T-helper 2 cell treated with Interferon-gamma antibody and Interleukin-4, amounts not matched to agents 5 μg/mL and 100 μg/mL, for 36 hours (primary cell): ENCODE measurements around the gene SELENOI.
"Not testable (repeated sequence)": the region's sequence is repeated elsewhere in the genome, so short reads cannot be mapped to it uniquely, and the experiment has no call there.

Source experiments
- DNase-seq: peaks from one replicate; pipeline ENCODE4 v3.0.0; 2021; ENCODE audit warnings: low spot score
- H3K27ac Mint-ChIP-seq: one replicate; pipeline ENCODE4 v1.8.0; 2021; ENCODE audit warnings: mild to moderate bottlenecking, mixed read lengths
- H3K27me3 Mint-ChIP-seq: one replicate; pipeline ENCODE4 v1.8.0; 2021; ENCODE audit warnings: low read depth, mixed read lengths
- H3K36me3 Mint-ChIP-seq: one replicate; pipeline ENCODE4 v1.8.0; 2021; ENCODE audit warnings: low read depth, mixed read lengths
- H3K4me1 Mint-ChIP-seq: one replicate; pipeline ENCODE4 v1.8.0; 2021; ENCODE audit warnings: low read depth, mixed read lengths
- H3K4me3 Mint-ChIP-seq: one replicate; pipeline ENCODE4 v1.8.0; 2022; ENCODE audit warnings: mild to moderate bottlenecking, moderate library complexity, mixed read lengths
- H3K9me3 Mint-ChIP-seq: one replicate; pipeline ENCODE4 v1.8.0; 2021; ENCODE audit warnings: mixed read lengths

SELENOI gene

DNA sequence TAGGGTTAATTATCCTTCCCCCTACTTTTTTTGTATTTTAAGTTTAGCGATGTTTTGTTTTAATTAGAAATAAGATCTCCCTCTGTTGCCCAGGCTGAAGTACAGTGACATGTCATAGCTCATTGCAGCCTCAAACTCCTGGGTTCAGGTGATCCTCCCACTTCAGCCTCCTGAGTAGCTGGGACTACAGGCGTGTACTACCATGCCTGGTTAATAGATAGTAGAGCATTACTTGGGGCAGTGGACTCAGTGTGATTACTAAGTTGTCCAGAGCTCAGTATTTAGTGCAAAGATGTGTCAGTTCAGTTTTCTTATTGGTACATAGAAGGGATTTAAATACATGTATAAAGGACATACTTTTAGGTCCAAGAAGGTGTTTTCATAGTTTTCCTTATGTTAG lies 10.2 kb downstream of the SELENOI start:
- H3K9me3 Mint-ChIP-seq = no peaks in the 10 kb centered on the region
- H3K4me1 Mint-ChIP-seq = peaks cover 36% of the 10 kb centered on the region
- H3K27ac Mint-ChIP-seq = no peak overlapping the region
- H3K4me3 Mint-ChIP-seq = no peak overlapping the region
- DNase-seq = no peak
- H3K27me3 Mint-ChIP-seq = no peaks in the 10 kb centered on the region
- H3K36me3 Mint-ChIP-seq = peaks cover 19% of the 10 kb centered on the region

DNA sequence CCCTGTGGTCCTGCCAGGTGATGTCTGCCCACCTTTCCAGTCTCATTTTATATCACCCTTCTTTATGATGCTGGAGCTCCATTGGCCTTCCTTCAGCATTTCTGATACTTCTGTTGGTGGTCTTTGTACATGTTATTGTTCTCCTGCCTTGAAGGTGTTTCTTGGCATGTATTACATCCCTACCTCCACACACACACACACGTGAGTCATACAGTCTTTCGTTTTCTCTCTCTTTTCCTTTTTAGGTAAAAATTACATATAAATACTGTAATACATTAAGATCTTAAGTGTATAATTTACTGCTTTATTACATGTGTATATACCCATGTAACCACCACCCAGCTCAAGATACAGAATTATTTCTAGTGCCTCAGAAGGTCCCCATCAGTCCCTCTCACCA lies 10.8 kb downstream of the SELENOI start:
- Mint-ChIP-seq H3K36me3 (peaks cover 15% of the 10 kb centered on the region), H3K4me3 (no peak overlapping the region), H3K27ac (peak overlapping the region; percentile 15), H3K4me1 (peaks cover 32% of the 10 kb centered on the region), H3K27me3 (no peaks in the 10 kb centered on the region), H3K9me3 (no peaks in the 10 kb centered on the region)
- no peak for DNase-seq

DNA sequence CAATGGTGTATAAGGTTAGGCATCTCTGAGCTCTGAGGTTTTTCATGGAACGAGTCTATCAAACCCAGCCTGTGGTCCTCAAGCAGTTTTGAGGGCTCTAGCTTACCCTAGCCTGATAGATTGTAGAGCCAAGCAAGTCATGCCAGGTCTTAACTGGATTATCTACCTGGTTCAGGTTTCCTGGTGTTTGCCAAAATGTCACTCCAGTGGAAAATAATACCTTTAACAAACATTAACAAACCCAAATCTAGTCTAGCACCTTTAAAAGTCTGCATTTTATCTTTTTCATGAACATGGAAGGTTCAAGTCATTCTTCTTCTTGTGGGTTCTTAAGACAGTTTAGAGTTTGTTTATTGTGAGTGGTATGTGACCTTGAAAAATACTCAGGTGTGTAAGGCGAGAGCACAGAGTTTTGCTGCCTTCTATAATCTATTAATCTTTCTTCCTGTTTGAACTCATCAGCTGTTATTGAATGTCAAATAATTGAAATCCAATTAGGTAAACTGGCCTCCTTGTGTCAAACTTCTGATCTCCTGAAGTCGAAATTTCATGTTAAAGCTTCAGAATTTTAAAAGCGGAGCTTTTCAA lies 14.0 kb downstream of the SELENOI start:
- Mint-ChIP-seq H3K27ac (no peak overlapping the region), H3K4me1 (peaks cover 28% of the 10 kb centered on the region), H3K27me3 (no peaks in the 10 kb centered on the region), H3K9me3 (no peaks in the 10 kb centered on the region), H3K4me3 (no peak overlapping the region), H3K36me3 (peaks cover 12% of the 10 kb centered on the region)
- no peak for DNase-seq

DNA sequence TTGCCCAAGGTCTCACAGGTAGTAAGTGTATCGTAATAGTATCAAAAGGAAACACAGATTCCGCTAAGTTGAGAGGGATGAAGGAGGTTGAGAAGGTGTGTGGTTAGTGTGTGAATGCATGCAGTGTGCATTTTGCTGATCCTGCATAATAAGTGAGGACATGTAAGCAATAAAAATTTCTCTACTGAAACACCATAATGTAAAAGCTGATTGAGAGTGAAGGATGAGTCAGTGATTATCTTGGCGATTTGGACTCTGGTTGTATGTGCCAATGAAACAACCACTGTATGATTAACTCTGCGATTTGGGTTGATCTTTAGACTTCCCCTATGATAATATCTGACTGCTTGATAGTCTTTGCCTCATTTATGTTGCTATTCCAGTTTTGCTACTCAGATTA lies 17.4 kb downstream of the SELENOI start:
- Mint-ChIP-seq H3K27ac (peak overlapping the region; percentile 6), H3K4me1 (peaks cover 14% of the 10 kb centered on the region), H3K36me3 (peaks cover 16% of the 10 kb centered on the region), H3K4me3 (no peak overlapping the region), H3K27me3 (no peaks in the 10 kb centered on the region), H3K9me3 (no peaks in the 10 kb centered on the region)
- no peak for DNase-seq

DNA sequence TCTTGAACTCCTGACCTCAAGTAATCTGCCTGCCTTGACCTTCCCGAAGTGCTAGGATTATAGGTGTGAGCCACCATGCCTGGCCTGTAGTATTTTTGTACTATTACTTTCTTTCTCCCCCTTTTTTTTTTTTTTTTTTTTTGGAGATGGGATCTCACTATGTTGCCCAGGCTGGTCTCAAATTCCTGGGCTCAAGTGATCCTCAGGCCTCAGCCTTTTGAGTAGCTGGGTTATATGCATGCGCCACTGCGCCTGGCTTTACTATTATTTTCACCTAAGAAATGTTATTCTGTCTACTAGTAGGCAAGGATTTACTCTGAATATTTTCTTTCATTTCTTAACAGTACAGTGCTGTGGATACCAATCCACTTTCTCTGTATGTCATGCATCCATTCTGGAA lies 18.0 kb downstream of the SELENOI start:
- H3K27ac Mint-ChIP-seq = no peak overlapping the region
- H3K4me3 Mint-ChIP-seq = no peak overlapping the region
- DNase-seq = no peak
- peaks cover 19% of the 10 kb centered on the region for H3K36me3 Mint-ChIP-seq
- no peaks in the 10 kb centered on the region for H3K27me3 Mint-ChIP-seq
- H3K9me3 Mint-ChIP-seq = no peaks in the 10 kb centered on the region
- H3K4me1 Mint-ChIP-seq = peaks cover 14% of the 10 kb centered on the region

DNA sequence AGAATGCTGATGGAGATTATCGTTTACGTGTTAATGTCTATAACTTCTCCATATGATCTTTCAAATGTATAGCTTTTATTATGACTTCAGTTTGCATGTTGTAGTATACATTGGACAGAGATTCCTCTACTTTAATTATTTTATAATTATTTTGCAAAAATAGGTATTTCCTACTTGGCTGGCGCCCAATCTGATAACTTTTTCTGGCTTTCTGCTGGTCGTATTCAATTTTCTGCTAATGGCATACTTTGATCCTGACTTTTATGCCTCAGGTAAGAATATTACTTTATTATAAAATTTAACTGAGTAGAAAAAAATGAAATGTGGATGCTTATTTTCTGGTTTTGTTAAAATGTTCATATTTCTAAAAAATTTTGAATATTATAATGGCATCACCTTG lies 18.7 kb downstream of the SELENOI start:
- no peaks in the 10 kb centered on the region for H3K9me3 Mint-ChIP-seq
- no peak overlapping the region for H3K4me3 Mint-ChIP-seq
- H3K4me1 Mint-ChIP-seq = peaks cover 11% of the 10 kb centered on the region
- no peak for DNase-seq
- H3K27ac Mint-ChIP-seq = no peak overlapping the region
- H3K36me3 Mint-ChIP-seq = peaks cover 26% of the 10 kb centered on the region
- H3K27me3 Mint-ChIP-seq = no peaks in the 10 kb centered on the region

DNA sequence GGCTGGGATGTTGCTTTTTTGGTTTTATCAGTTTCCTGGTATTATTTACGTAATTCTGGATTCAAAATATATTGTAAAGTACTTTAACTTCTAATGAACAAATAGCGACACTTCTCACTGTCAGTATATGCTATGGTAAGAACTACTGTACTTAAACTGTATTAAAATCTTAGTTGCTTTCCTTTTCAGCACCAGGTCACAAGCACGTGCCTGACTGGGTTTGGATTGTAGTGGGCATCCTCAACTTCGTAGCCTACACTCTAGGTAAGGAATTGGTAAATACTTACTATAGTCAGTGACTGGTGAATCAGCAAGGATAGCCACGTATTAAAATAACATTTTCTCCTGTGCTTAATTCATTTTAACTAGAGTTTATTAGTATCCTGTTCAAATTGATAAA lies 21.0 kb downstream of the SELENOI start:
- no peak overlapping the region for H3K27ac Mint-ChIP-seq
- H3K9me3 Mint-ChIP-seq = no peaks in the 10 kb centered on the region
- H3K27me3 Mint-ChIP-seq = no peaks in the 10 kb centered on the region
- H3K4me1 Mint-ChIP-seq = peaks cover 10% of the 10 kb centered on the region
- DNase-seq = no peak
- H3K4me3 Mint-ChIP-seq = no peak overlapping the region
- peaks cover 32% of the 10 kb centered on the region for H3K36me3 Mint-ChIP-seq

DNA sequence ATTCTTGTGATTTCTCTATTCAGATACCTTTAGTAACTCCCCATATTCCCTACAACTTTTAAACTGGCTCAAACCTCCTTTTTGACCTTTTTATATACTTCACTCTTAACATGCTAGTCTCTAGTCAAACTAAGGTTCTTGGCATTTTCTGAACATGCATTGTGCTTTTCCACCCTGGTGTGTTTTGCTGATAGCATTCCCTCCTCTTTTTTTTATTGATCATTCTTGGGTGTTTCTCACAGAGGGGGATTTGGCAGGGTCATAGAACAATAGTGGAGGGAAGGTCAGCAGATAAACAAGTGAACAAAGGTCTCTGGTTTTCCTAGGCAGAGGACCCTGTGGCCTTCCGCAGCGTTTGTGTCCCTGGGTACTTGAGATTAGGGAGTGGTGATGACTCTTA lies 23.7 kb downstream of the SELENOI start:
- H3K36me3 Mint-ChIP-seq = peaks cover 43% of the 10 kb centered on the region
- H3K27me3 Mint-ChIP-seq, H3K4me3 Mint-ChIP-seq, H3K27ac Mint-ChIP-seq, H3K9me3 Mint-ChIP-seq, DNase-seq, H3K4me1 Mint-ChIP-seq: not testable (repeated sequence)

DNA sequence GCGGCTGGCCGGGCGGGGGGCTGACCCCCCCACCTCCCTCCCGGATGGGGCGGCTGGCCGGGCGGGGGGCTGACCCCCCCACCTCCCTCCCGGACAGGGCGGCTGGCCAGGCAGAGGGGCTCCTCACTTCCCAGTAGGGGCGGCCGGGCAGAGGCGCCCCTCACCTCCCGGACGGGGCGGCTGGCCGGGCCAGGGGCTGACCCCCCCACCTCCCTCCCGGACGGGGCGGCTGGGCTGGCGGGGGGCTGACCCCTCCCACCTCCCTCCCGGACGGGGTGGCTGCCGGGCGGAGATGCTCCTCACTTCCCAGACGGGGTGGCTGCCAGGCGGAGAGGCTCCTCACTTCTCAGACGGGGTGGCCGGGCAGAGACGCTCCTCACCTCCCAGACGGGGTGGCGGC lies 25.0 kb downstream of the SELENOI start:
- not testable (repeated sequence) for H3K9me3 Mint-ChIP-seq, H3K27me3 Mint-ChIP-seq, DNase-seq, H3K27ac Mint-ChIP-seq, H3K4me1 Mint-ChIP-seq, H3K4me3 Mint-ChIP-seq
- peaks cover 49% of the 10 kb centered on the region for H3K36me3 Mint-ChIP-seq

DNA sequence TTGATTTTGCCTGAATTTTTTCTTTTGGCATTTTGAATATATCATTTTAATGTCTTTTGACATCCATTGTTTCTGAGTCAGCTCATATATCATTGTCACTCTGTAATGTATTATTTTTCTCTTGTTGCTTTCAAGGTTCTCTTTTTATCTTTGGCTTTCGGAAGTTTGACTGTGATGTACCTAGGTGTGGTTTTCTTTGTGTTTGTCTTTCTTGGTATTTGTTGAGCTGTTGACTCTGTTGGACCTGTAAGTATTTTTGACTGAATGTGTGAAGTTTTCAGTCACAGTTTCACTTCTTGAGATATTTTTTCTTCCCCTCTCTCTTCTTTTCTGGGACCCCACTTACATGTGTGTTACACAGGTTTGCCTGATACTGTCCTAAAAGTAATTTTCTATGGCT lies 30.9 kb downstream of the SELENOI start:
- Mint-ChIP-seq H3K4me1 (peaks cover 9% of the 10 kb centered on the region), H3K9me3 (no peaks in the 10 kb centered on the region), H3K27me3 (no peaks in the 10 kb centered on the region), H3K27ac (peak overlapping the region; percentile 64), H3K36me3 (peaks cover 49% of the 10 kb centered on the region), H3K4me3 (no peak overlapping the region)
- no peak for DNase-seq

DNA sequence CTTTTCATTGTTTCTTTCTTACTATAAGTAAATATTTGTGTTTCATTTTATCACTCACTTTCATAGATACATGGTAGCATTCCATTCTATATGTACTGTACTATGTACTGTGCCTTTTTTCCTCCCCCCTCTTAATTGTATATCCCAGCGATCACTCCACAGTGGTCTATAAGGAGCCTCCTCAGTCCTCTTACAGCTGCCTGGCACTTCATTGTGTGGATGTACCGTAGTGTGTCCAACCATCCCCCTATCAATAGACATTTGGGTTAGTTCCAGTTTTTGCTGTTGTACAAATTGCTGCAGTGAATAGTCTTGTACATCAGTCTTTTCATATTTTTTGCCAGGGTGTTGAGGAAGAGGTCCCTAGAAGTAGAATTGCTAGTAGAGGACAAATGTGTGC lies 34.3 kb downstream of the SELENOI start:
- Mint-ChIP-seq H3K27ac (no peak overlapping the region), H3K4me1 (peaks cover 7% of the 10 kb centered on the region), H3K27me3 (no peaks in the 10 kb centered on the region), H3K36me3 (peaks cover 39% of the 10 kb centered on the region), H3K9me3 (no peaks in the 10 kb centered on the region), H3K4me3 (no peak overlapping the region)
- DNase-seq = no peak

DNA sequence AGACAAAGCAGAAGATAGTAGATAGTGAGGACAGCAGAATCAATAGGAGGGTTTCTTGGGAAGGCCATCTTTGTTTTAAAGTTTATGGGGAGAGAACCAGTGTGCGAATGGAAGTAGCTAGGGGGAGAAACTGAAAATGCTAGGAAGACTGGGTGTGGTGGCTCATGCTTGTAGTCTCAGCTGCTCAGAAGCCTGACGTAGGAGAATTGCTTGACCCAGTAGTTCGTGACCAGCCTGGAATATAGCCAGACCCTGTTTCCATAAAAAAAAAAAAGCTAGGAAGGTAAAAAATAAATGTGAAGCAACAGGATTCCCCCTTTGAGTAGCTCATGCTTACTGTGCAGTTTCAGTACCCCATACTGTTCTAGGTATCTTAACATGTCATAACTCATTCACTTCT lies 36.6 kb downstream of the SELENOI start:
- DNase-seq = no peak

DNA sequence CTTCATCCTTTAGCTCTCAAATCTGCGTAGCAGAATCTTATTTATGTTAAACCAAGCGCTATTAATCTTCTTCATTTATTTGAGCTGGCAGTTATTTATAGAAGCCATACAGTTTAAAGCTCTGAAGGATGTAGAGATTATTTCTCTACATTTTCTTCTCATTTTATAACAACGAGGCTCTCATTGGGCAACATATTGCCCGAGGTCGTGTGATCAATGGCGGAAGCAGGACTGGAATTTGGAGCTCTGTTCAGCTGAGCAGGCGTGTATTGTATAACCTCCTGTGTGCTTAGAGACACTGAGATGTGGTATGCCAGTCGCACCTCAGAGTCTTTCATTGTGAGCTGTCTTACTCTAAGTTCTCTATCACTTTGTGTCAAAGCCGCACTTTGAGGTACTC lies 38.2 kb downstream of the SELENOI start:
- no peaks in the 10 kb centered on the region for H3K27me3 Mint-ChIP-seq
- no peak for DNase-seq

More for the DNA sequence above, 36.6 kb downstream of the SELENOI start:
- Mint-ChIP-seq H3K27ac (no peak overlapping the region), H3K9me3 (no peaks in the 10 kb centered on the region), H3K27me3 (no peaks in the 10 kb centered on the region), H3K4me1 (no peaks in the 10 kb centered on the region), H3K36me3 (peaks cover 31% of the 10 kb centered on the region), H3K4me3 (no peak overlapping the region)

DNA sequence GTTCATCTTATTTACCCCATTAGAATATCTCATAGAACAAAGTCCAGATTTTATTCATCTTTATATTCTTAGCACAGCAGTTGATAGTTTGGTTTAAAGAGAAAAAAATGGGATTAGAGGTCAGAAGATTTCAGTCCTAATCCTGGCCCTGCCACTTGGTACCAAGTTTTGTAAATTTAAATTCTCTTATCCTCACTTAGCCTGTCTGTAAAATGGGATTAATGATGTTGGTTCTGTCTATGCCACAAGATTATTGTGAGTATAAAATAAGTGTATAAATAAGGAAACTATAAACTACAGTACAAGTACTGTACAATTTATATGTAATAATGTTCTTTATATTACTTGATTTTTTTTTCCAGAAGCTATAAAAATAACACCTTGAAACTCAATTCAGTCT lies 38.7 kb downstream of the SELENOI start:
- DNase-seq = no peak
- Mint-ChIP-seq H3K9me3 (no peaks in the 10 kb centered on the region), H3K4me1 (no peaks in the 10 kb centered on the region), H3K4me3 (no peak overlapping the region), H3K27ac (no peak overlapping the region), H3K36me3 (peaks cover 28% of the 10 kb centered on the region), H3K27me3 (no peaks in the 10 kb centered on the region)

More for the DNA sequence above, 38.2 kb downstream of the SELENOI start:
- H3K4me3 Mint-ChIP-seq = no peak overlapping the region
- H3K27ac Mint-ChIP-seq = no peak overlapping the region
- H3K36me3 Mint-ChIP-seq = peaks cover 27% of the 10 kb centered on the region
- no peaks in the 10 kb centered on the region for H3K9me3 Mint-ChIP-seq
- no peaks in the 10 kb centered on the region for H3K4me1 Mint-ChIP-seq

DNA sequence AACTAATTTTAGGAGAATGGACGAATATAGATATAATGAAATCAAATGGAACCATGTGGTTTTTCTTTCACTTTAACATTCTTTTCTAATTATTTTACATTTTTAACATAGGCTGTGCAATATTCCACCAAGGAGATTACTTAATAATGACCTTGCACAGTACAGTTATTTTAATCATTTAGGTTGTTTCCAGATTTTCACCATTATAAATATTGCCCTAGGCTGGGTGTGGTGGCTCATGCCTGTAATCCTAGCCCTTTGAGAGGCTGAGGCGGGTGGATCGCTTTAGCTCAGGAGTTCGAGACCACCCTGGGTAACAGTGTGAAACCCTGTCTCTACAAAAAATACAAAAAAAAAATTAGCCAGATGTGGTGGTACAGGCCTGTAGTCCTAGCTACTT lies 41.2 kb downstream of the SELENOI start:
- no peak overlapping the region for H3K27ac Mint-ChIP-seq
- no peaks in the 10 kb centered on the region for H3K9me3 Mint-ChIP-seq
- H3K4me3 Mint-ChIP-seq = no peak overlapping the region
- no peak for DNase-seq
- H3K36me3 Mint-ChIP-seq = peaks cover 35% of the 10 kb centered on the region
- no peaks in the 10 kb centered on the region for H3K27me3 Mint-ChIP-seq
- no peaks in the 10 kb centered on the region for H3K4me1 Mint-ChIP-seq
